ENCODE measurements around the gene DHTKD1. TPM values are rescaled to one million over a fixed set of nuclear protein-coding genes. Genes with fewer than 3 reads are reported as not detected.
"Not testable (repeated sequence)": the region's sequence is repeated elsewhere in the genome, so short reads cannot be mapped to it uniquely, and the experiment has no call there.

Gene DHTKD1
- polyA plus RNA-seq, 1 of the 3 experiments (the other 2 are of a cell fraction), result 17.7 TPM

- H3K36me3 ChIP-seq (replicated peaks in 1 of 2; ENCODE audit: control insufficient read depth in 1 of 2, insufficient read depth in 2 of 2, low read length in 1 of 2), result peaks cover 34 to 36% of the 10 kb centered on the region in 2 experiments
- H3K4me1 ChIP-seq (ENCODE audit: control insufficient read depth in 1 of 2, insufficient read depth in 2 of 2, low read depth in 1 of 2, low read length in 1 of 2); H3K4me3 ChIP-seq (ENCODE audit: low read depth in 2 of 2, low read length in 1 of 2); POLR2A ChIA-PET; H2AFZ ChIP-seq (ENCODE audit: low read depth); H4K20me1 ChIP-seq (ENCODE audit: insufficient read depth); CTCF ChIA-PET; H3K4me2 ChIP-seq; H3K9me2 ChIP-seq; H3K79me2 ChIP-seq (ENCODE audit: insufficient read depth); H3K9ac ChIP-seq; H3K27ac ChIP-seq (ENCODE audit: low read depth in 2 of 2, low read length in 1 of 2); H3K9me3 ChIP-seq; DNase-seq; H3K27me3 ChIP-seq (ENCODE audit: insufficient read depth); H3F3A ChIP-seq (replicated peaks; ENCODE audit: insufficient read depth): not testable (repeated sequence)
- WGBS (ENCODE audit: low lambda C conversion rate), result 87% methylated on average over 9 of the region's 9 CpGs
Measured at GRCh38 chr10:12097361-12097760, 28.6 kb downstream of the DHTKD1 start.

- no peaks in the 10 kb centered on the region for H4K20me1 ChIP-seq (ENCODE audit: insufficient read depth)
Measured at GRCh38 chr10:12097791-12098190, 29.0 kb downstream of the DHTKD1 start.

More at GRCh38 chr10:12097791-12098190, 29.0 kb downstream of the DHTKD1 start:
- H2AFZ ChIP-seq (ENCODE audit: low read depth), result no peak overlapping the region
- no peaks in the 10 kb centered on the region for H3K4me1 ChIP-seq (ENCODE audit: control insufficient read depth in 1 of 2, insufficient read depth in 2 of 2, low read depth in 1 of 2, low read length in 1 of 2)
- H3K4me3 ChIP-seq (ENCODE audit: low read depth in 2 of 2, low read length in 1 of 2), result no peak overlapping the region; a peak in 1 of 4 replicates
- CTCF ChIA-PET, result no interaction called here
- no peaks in the 10 kb centered on the region for H3F3A ChIP-seq (replicated peaks; ENCODE audit: insufficient read depth)
- H3K9me3 ChIP-seq, result no peaks in the 10 kb centered on the region
- H3K27ac ChIP-seq (ENCODE audit: low read depth in 2 of 2, low read length in 1 of 2), result no peak overlapping the region
- H3K27me3 ChIP-seq (ENCODE audit: insufficient read depth), result no peaks in the 10 kb centered on the region
- DNase-seq, result no peak
- no peaks in the 10 kb centered on the region for H3K9me2 ChIP-seq
- H3K79me2 ChIP-seq (ENCODE audit: insufficient read depth), result no peaks in the 10 kb centered on the region
- H3K36me3 ChIP-seq (replicated peaks in 1 of 2; ENCODE audit: control insufficient read depth in 1 of 2, insufficient read depth in 2 of 2, low read length in 1 of 2), result peaks cover 34 to 38% of the 10 kb centered on the region in 2 experiments
- no peak for TF ChIP-seq RXRA (IDR thresholded peaks at IDR 0.05; ENCODE audit: borderline replicate concordance, low read depth)
- no peak for TF ChIP-seq FOXM1 (IDR thresholded peaks at IDR 0.05; ENCODE audit: low read depth)
- no peak for TF ChIP-seq REST (IDR thresholded peaks at IDR 0.05; ENCODE audit: low read depth, low read length)
- TF ChIP-seq ZBTB33 (IDR thresholded peaks at IDR 0.05; ENCODE audit: borderline replicate concordance, low read depth), result no peak
- TF ChIP-seq RAD21 (IDR thresholded peaks at IDR 0.05; ENCODE audit: low read length), result no peak
- TF ChIP-seq CHD2 (IDR thresholded peaks at IDR 0.05; ENCODE audit: low read length, partially characterized antibody), result no peak
- WGBS (ENCODE audit: low lambda C conversion rate), result 88% methylated on average over 5 of the region's 5 CpGs
- POLR2A ChIA-PET, result no interaction called here
- no peak overlapping the region for H3K4me2 ChIP-seq
- H3K9ac ChIP-seq, result no peak overlapping the region
